HL-60/S4 treated with retinoic acid at 250 ng/mL for 4 days and 3 days (cell line): Measurements from ENCODE around the gene FGGY.
"Not testable (repeated sequence)": the region's sequence is repeated elsewhere in the genome, so short reads cannot be mapped to it uniquely, and the experiment has no call there.

Source experiments
- in situ Hi-C: fragments of 300-500 bp; cut with MboI; formaldehyde crosslinking; loops from 2 replicates; pipeline ENCODE4 v1.7.0; 2022; ENCODE audit warnings: low sequenced_read_pairs

FGGY gene

DNA sequence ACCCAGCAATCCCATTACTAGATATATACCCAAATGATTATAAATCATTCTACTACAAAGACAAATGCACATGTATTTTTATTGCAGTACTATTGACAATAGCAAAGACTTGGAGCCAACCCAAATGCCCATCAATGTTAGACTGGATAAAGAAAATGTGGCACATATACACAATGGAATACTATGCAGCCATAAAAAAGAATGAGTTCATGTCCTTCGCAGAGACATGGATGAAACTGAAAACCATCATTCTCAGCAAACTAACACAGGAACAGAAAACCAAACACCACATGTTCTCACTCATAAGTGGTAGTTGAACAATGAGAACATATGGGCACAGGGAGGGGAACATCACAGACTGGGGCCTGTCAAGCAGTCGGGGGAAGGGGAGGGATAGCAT lies 414.0 kb downstream of the FGGY start:
- in situ Hi-C loops: not testable (repeated sequence)

DNA sequence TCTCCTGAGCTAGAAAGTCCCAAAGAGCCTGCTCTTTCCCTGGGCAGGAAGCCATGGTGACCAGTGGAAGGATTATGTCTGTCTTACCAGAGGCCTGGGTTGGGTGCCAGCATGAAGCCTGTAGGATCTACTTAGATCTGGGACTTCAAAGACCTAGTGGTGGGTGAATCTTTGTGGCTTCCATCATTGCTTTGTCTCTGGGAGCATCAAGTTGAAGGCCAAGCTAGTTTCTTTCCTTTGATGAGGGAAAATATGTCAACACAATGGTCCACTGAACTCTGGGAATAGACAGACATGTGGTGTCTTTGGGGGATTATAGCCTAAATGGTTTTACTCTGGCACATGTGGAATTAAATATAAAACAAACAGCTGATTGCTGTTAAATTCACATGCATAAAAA lies 417.3 kb downstream of the FGGY start:
- in situ Hi-C loops: no loop called here

DNA sequence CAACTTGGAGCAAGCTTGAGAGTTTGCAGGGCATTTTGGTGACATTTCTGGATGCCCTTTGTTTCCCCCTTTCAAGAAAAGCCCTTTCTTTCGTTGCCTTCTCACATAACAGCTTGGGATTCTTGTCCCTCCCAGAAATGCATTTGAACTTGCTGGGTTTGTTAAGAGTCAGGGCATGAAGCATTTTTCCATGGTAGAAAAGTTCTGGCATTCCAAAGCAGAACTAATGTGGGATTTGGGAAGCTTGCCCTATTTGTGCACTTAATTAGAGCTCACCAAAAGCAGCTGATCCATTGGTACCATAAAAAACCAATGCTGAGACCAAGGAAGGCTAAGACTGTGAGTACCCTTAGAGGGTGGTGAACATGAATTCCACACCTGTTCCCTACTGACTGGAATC lies 418.1 kb downstream of the FGGY start:
- in situ Hi-C loops: no loop called here

DNA sequence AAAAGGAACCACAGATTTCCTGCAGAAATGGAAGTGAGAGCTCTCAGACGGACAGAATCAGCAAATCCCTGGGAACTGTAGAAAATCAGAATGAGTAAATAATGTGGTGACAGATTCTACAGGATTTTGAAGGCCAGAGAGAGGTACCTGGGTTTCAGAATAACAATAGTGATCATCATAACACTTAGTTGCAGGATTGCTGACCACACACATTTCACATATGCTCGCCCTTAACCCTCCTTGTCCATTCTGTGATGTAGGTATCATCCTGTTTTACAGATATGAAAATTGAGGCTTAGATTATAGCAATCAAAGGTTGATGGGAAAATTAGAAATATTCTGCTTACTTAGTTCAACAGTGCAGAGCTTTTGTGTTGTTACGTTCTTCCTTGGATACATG lies 419.9 kb downstream of the FGGY start:
- in situ Hi-C loops: no loop called here

DNA sequence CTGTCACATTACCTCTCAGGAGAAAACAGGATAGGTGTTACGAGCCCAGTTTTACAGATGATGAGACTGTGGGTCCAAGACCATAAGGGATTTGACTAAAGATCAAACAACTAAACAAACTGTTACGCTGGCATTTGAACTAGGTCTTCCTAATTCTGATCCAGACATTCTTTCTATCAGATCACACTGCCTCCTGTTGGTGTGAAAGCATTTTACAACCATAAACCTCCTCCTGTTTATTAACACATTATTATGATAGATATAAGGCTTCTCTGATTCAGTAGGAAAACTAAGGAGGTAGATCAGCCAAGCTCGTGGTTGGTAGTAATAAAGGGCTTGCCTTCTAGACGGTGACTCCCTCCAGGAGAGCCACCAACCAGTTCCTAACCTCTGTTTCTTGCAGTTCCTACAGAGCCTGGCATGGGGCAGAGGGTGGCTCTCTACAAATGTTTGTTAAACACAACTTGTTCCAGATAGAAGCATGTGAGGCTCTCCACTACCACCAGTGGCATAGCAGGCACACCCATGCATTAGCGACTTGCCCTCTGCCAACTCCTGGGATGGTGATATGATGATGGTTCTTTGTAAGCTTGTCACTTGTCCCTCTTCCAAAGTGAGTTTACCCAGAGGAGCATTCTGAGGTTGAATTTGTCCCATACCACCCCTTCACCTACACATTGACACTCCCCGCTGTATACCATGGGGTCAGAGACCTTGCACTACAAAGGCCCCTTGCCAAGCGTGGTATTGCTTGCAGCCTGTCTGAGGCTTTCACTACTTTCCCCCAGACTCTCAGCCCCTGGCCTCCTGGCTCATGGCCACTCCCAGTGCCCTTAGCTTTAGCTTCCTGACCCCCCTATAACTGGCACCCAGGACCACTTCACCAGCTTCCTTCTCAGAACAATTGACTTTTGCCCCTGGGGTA lies 421.4 kb downstream of the FGGY start:
- in situ Hi-C loops: no loop called here

DNA sequence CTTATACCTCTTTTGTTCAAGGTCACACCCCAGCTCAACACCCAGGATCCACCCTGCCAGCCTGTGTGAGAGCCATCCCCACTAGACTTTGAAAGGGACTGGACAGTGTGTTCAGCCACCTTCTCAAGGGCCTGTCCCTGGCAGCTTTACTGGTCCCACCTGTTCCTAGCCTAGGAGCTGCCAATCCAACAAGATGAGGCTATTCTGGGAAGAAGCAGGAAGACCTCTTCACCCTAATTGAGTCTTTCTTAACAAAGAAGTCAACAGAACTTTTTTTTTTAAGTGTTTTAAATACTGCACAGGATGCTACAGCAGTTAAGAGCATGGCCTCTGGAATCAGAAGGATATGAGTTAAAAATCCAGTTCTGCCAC lies 422.1 kb downstream of the FGGY start:
- in situ Hi-C loops: no loop called here

DNA sequence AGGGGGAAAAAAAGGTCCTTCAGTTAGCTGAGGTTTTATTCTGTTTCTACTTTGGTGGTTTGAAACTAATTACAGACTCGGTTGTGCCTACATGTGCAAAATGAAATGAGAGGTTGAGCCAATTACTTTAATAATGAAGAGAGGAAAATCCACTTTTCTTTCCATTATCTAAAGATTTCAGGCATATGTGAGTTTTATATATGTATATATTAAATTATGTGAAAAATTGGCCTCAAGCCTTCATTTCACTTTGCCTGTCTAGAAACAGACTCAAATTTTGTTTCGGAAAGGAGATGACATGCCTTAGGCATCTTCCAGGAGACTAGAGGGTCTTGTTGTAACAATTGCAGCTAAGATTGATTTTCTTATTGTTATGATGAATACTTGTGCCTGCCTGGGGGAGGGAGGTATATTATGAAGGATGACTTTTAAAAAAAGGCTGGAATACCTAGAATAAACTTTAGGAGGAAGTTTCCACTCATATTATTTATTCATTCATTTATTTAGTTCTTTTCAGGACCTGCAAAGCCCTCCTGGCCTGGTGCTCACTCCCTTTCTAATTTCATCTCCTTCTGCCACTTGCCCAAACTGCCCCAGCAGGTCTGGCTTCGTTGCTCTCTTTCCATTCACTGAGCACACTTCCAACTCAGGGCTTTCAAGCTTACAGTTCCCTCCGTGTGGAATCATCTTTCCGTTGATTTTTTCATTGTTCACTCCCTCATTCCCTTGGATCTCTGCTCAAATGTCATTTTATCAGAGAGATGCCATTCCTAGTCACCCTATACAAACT lies 423.6 kb downstream of the FGGY start:
- in situ Hi-C loops: no loop called here

DNA sequence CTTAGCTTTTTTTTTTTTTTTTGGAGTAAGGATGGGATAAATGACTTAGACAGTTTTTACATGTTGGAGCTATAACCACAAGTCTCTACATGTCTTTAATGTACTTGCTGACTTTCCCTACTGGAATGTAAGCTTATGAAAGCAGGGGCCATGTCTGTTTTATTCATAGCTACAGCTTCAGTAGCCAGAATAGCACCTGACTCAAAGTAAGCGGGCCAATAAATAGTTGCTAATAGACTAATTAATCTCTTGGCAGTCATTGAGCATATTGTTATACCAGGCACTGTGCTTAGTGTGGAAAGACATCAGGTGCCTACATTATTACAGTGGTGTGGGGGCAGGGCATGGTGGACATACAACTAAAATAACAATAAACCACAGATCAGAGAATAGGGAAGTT lies 433.4 kb downstream of the FGGY start:
- in situ Hi-C loops: no loop called here

DNA sequence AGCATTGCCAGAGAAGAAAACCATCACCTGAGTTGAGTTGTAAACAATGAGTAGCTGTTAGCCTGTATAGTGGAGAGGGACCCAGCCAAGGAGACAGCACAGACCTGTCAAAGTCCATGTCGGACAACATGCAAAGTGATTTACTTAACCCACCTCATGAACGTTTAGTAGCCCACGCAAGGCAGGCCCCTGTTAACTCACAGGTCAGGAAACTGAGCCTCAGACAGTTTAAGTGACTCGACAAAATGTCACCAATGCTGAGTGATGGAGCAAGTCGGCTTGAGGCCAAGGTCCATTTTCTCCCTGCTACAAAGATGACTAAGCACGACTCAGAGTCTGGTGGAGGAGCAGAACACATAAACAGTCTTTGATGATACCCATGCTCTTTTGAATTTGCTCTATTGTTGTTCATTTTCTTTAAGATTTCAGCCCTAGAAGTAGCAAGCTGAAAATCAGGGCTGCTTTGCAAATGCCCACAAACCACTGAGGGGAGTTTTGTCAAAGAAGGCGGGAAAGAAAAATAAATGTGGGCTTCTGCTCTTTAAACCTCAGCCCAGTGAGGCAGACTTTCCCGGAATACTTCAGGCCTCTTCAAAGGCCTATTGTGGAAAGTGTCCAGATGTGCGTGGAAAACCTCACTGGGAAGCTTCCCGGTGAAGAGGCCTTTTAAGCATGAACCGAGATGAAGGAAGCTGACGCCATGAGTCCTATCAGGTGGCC lies 434.0 kb downstream of the FGGY start:
- in situ Hi-C loops: no loop called here

DNA sequence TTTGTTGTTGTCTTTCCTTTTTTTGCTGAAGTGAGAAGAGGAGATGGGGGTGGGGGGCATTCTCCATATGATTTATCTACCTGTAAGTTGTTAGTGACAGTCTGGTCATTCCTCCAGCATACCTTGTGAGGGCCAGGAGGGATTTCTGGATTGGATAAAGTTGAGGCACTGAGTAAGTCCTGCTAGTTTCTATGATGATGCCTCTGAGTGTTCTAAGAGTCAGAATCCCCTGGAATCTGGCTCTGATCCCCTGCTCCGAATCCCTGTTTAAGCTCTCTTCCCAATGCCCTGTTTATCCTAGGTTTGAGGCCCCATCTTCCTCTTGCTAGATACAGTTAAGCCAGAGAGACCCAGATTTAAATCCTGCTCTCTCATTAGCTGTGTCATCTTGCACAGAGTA lies 434.7 kb downstream of the FGGY start:
- in situ Hi-C loops: no loop called here

DNA sequence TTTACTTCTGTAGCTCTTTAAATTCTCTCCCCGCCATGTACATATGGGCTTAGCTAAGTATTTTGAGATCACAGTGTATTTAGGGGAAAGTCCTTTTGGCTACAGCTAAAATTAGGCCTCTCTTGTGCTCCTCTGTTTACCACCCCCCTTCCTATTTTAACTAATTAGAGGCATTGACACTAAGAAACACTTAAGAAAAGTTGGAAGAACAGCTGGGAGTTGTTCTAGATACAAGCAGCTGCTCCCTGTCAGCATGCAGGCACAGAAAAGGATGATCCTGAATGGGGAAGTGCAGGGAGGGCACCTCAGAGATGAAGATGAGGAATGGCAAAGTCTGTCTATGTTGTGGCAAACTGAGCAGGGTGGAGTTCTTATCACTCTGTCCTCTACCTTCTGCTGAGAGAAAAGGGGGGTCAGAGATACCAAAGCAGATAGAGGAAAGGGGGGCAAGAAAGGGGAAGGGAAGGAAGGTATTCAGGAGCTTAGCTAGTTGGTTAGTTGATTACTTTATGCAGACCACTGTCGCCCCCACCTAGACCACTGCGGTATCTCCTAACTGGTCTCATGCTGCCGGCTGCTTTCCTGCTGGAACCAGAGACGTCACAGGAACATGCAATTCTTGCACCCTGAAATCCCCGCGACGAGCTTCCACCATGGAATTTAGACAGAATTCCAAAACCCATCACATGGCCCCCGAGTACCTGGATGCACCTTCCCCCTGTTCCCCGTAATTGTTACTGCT lies 435.5 kb downstream of the FGGY start:
- in situ Hi-C loops: no loop called here

DNA sequence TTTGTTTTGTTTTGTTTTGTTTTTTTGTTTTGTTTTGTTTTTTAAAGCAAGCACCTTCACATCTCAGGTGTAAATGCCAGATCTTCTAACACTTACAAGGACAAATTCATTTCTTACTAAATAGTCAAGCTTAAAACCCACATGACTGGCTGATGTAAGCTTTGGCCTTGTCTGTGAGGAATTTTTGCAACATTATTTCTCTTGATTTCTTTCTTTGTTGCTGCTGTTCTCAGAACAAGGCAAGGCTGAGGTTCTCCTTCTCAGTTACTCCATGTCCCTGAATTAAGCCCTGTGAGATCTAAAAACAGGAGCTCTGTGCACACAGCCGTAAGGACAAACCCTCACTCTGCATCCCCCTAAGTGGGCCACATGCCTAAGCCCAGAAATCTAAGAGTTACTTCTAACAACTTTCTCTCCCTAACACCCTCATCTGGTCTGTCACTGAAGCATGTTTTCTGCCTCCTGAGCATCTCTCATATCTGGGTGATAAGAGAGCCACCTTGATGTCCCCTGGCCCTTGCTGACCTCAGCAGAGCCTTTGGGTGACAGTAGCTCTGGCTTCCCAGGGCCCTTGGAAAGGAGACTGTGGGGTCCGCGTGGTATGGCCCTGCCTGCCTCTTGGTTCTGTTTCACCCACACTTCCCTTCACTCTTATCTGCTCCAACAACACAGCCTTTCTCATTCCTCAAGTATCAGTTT lies 436.7 kb downstream of the FGGY start:
- in situ Hi-C loops: no loop called here

DNA sequence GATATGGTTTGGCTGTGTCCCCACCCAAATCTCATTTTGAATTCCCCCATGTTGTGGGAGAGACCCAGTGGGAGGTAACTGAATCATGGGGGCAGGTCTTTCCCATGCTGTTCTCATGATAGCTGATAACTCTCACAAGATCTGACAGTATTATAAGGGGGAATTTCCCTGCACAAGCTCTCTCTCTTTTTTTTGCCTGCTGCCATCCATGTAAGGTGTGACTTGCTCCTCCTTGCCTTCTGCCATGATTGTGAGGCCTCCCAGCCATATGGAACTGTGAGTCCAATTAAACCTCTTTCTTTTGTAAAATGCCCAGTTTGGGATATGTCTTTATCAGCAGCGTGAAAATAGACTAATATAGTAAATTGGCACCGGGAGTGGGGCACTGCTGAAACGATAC lies 439.0 kb downstream of the FGGY start:
- in situ Hi-C loops: not testable (repeated sequence)

DNA sequence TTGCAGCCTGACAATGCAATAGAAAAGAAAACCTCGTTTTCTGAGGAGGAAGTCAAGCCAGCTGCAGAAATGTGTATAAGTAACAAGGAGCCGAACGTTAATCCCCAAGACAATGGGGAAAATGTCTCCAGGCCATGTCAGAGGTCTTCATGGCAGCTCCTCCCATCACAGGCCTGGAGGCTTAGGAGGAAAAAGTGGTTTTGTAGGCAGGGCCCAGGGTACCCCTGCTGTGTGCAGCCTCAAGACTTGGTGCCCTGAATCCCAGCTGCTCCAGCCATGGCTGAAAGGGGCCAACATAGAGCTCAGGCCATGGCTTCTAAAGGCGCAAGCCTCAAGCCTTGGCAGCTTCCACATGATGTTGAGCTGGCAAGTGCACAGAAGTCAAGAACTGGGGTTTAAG lies 439.9 kb downstream of the FGGY start:
- in situ Hi-C loops: no loop called here

DNA sequence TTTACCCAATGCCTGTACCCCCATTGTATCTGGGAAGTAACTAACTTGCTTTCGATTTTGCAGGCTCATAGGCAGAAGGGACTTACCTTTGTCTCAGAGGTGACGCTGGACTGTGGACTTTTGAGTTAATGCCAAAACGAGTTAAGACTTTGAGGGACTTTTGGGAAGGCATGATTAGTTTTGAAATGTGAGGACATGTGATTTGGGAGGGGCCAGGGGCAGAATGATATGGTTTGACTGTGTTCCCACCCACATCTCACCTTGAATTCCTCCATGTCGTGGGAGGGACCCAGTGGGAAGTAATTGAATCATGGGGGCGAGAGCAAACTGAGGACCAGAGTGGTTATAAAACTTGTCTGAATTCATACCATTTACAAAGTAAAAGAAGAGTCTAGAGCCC lies 440.7 kb downstream of the FGGY start:
- in situ Hi-C loops: no loop called here

DNA sequence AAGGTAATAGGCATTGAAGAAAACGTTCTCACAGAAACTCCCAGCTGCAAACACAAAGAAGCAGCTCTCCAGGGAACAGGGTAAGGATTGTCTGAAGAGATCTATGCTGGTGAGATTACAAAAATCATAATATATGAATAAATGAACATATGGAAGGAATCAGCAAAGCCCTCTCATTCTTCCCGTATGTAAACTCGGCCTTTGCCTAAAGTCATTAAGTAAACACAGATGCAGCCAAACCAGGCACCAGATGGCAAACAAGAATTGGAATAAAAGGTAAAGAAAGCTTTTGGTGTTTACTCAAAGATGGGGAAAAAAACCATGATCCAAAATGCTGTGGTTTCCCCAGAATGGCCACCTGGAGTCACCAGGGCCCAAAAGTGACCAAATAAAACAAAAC lies 441.3 kb downstream of the FGGY start:
- in situ Hi-C loops: no loop called here

DNA sequence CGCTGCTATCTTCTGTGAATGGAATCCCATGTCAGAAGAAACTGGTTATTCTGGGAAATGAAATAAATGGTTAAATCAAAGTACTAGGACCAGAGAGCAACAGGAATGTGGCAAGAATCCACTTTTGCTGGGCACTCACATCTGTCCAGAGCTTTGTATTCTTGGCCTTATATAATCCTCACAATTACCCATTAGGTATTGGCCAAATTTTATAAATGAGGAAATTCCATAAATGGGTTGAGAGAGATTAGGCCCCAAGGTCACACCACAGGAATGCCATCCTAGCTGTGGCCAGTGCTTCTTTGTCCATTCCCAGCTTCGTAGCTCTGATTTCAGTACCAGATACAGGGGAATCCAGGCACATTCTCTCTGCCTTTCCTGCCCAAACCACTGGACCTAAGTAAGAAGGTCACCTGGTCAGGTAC lies 441.7 kb downstream of the FGGY start:
- in situ Hi-C loops: no loop called here

DNA sequence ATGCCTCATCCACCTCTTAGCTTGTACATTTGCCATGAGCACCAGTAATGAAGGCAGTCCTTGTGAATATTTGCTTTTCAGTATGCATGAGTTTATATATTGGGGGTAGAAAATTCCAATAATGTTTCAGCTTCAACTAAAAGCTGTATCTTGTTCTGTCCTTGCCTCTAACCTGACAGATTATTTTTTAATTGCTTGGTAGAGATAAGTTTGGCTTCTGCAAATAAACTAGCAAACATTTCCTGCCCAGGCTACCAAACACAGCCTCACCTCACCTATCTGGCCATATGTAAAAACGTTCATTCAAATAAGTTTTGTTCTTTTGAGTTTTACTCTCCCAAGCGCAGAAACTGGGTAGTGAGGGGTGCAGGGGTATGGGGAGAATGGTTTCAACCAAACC lies 442.2 kb downstream of the FGGY start:
- in situ Hi-C loops: no loop called here

DNA sequence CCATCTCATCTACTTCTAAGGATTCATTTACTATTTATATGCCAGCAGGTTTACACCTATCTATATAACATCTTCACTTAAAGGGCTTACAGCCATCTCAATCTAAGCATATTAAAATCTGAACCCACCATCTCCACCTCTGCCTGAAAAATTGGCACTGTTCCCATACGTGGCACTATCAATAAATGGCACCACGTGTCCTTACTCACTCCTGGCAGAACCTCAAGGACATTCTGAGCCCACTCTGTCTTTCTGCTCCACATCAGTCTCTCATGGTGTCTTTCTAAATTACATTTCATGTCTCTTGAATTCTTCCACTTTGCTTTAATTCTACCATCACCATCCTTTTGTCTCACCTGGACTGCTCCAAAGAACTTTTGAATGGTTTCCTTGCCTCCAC lies 445.6 kb downstream of the FGGY start:
- in situ Hi-C loops: no loop called here
